HG03066 (cell line): ENCODE data around the gene S1PR1.
"Not testable (repeated sequence)": the region's sequence is repeated elsewhere in the genome, so short reads cannot be mapped to it uniquely, and the experiment has no call there.

Experiments used
- ATAC-seq: cut with Tn5 transposase; IDR thresholded peaks from one replicate; pipeline ENCODE4 v1.9.1; 2021; ENCODE audit warnings: low read depth; ENCODE audit not compliant: unreplicated experiment

Gene S1PR1

DNA sequence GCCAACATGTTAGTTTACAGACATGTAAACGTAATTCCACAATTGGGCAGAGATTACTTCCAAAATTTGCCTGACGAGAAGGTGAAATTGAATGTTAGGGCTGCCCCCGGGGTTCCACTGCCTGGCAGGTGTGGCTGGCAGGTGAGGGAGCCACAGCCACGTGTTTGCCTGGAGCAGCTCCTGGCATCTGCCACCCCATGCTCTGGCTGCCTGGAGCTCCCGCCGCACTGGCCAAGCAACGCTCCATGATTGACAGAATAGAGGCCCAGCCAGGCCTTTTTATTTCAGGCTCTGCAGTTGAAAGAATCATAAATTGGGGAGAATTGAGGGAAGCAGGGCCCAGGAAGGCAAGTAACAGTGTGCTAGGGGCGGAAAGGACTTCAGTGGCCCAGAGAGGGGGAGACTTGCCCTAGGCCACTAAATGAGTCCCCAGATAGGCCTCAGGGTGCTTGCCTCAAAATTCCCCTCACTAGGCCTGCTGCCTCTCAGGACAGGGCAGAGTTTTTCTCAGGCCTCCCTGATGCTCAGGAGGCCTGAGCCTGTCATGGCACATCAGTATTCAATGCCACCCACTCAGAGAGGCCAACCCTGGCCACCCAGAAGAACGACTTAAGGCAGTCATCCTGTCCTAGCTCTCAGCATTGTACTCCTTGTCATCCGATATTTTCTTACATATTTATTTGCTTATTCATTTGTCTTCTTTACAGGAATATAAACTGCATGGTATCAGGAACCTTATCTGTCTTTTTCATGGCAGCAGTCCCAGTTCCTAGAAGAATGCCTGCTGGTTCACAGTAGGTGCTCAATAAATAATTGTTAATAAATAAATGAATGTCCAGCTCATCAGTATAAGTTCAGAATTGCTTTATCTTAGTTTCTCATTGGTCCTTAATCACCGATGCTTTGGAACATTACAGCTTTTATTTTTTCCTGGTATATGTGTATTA is 16.6 kb upstream of the S1PR1 start:
- ATAC-seq: no peak

DNA sequence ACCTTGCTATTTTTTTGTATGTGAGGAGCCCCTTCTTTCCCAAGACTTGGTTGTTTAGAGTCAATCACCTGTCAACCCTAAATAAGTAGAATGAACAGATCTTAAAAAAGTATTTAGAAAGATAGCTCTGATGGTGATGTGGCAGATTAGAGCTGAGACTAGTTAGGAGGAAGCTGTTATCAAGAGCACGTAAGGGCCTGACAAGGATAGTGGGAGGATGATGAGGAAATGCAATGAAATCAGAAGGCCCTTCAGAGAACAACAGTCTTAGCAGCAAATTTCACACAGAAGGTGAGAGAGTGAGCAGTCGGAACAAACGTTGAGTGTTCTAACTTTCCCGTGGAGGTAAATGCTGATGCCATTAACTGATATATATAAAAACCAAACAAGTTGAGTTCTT is 15.9 kb upstream of the S1PR1 start:
- no peak for ATAC-seq

DNA sequence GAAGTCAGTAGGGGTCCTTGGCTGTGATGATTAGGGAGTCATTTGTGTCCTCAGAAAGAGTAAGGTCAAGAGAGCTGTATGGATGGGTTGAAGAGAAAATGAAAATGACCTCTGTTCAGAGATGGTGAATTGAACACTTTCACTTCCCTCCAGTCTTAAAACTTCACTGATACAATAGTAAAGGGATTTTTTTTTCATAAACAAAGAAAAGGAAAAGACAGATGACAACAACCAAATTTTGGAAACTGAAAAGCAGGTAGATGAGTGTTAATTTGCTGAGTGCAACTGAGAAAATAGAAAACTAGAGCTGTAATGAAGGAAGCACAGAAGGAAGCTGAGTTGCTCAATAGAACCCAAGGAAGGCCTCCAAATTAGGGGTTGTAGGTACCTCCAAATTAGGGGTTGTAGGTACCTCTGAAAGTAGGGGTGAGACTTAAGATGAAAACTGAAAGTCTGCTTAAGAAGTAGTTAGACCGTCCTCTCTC is 14.8 kb upstream of the S1PR1 start:
- ATAC-seq: peak; percentile 99

DNA sequence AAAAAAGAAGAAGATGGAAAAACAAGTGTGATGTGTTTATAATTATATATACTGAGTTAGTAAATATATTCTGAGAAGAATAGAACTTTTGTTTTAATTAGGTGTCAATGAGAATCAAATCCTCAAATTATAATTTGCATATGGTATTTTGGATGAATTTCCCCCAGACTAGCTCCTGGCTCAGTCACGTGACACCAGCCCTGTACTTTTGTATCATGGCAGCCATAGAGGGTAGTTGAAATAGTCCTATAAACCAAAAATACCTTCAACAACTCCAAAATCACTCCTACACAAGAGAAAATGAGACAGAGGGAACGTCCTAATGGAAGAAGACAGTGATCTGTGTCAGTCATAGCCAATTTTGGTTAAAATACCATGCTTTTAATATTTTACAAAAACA is 9.0 kb upstream of the S1PR1 start:
- no peak for ATAC-seq

DNA sequence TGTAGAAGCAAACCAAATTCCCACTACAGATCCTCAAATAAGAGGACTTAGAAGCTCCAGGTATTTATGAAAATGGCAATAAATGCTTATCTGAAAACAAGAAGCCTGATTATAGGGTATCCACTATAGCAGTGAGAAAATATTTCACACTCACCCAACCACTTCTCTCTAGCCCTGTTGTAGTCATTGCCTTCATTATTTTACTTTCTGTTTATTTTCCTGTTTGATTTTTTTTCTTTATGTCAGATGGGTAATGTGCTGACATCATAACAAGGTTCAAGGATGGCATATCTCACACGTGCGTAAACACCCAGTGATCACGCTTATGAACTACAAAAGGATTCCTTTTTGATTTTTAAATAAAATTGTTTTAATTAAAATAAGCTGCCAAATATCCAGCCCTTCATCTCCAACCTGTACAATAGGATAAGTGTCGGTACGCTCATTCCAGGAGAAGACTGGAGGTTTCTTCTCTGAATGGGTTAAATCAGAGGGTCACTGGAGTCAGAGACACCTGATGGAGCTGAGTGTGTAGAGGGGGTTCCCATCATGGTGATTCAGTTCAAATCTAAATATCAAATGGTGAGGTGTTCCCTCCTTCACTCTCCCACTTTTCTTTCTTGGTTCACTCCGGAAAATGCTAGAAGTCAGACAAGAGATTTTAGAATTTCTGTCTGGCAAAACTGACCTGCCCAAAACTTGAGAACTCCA is 8.2 kb upstream of the S1PR1 start:
- ATAC-seq: no peak

DNA sequence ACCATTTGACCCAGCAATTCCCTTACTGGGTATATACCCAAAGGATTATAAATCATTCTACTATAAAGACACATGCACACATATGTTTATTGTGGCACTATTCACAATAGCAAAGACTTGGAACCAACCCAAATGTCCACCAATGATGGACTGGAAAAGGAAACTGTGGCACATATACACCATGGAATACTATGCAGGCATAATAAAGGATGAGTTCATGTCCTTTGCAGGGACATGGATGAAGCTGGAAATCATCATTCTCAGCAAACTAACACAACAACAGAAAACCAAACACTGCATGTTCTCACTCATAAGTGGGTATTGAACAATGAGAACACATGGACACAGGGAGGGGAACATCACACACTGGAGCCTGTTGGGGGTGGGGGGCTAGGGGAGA is 4.6 kb upstream of the S1PR1 start:
- not testable (repeated sequence) for ATAC-seq

DNA sequence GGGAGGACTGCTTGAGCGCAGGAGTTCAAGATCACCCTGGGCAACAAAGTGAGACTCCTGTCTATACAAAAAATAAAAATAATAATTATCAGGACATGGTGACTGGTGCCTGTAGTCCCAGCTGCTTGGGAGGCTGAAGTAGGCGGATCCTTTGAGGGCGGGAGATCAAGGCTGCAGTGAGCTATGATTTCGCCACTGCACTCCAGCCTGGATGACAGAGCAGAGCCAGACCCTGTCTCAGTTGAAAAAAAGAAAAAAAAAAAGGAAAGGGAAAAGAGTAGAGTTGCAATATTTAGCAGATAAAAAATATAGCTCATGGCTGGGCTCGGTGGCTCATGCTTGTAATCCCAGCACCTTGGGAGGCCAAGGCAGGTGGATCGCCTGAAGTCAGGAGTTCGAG is 3.3 kb upstream of the S1PR1 start:
- no peak for ATAC-seq

DNA sequence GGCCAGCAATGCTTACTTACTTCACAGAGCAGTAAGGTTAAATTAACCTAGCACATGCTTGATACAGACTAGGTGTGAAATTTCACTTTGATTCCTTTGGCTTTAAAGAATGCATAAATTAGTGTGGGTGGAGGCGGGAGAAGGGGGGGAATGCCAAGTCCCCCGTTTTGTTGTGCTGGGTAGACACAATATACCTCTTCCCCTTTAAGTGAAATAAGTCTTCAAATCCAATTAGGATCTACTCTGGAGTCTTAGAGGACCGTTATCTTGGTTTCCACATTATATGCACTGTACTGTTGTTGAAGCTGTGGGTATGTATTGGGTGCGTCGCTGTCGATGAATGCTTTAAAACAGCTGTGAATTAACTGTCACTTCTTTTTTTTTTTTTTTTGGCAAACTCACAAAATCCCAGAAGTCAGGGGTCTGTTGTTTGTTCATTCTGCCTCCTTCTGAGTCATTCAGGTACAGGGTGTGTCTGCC is 1.6 kb upstream of the S1PR1 start:
- ATAC-seq: peak; percentile 0

DNA sequence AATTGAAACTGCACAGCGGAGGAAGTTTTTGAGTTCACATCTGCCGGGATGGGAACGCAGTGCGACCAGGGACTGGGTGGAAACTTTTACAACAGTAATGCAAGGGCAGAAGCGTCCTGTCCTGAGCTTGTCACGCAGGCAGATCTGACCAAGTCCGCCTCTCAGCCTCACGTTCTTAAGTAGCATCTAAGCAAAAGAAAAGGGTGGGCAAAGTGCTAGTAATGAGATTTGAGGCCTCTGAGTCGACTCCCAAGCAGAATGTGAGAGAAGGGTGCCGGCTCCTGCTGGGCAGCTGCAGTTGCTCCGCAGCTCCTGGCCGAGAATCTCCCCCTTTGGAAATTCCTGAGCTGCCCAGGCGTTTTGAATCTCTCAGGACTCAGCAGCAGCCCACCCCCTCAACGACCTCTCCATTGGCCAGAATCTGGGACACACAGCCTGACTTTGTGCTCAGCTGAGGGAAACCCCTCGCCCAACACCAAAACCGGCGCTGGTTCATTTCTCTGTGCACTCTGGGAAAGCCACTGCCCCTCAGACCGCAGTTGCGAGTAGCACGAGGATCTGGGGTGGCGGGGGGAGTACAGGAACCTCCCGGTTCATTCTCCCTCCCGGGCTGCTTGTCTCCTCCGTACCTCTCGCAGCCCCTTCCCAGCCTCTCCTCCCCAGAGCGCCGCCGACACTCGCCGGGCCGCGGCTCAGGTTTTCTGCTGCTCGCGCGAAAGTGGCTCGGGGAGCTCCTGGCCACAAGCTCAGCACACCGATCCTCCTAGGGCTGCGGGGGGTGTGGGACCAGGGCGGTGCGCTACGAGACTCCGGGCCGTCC is 913 bp upstream of the S1PR1 start:
- ATAC-seq: peak; percentile 54

DNA sequence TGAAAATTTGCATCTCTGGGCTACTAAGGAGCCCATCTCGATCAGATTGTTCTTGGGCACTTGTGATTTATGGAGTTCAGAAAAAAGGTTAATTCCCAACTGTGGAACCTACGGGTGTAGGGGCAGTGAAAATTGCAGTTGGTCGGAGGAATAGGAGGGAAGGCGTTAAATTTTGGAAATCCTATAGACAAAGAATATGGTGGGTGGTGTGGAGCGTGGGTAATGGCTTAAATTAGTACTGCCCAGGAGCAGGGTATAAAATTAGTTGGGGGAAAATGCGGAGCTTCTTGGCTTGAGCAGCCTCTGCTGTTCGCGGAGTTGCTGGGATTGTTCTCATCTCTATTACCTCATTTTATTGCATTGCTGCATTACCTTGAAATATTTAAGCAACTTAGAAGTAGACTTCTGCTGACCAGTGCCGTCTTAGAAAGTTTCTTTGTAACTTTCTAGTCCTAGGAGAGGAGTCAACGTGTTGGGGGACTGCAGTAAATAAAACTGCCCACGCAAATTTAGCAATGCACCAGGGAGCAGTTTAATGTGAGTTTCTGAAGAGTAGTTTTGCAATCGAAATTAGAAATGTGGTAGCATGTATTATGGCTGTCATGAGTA is 514 bp downstream of the S1PR1 start:
- no peak for ATAC-seq

DNA sequence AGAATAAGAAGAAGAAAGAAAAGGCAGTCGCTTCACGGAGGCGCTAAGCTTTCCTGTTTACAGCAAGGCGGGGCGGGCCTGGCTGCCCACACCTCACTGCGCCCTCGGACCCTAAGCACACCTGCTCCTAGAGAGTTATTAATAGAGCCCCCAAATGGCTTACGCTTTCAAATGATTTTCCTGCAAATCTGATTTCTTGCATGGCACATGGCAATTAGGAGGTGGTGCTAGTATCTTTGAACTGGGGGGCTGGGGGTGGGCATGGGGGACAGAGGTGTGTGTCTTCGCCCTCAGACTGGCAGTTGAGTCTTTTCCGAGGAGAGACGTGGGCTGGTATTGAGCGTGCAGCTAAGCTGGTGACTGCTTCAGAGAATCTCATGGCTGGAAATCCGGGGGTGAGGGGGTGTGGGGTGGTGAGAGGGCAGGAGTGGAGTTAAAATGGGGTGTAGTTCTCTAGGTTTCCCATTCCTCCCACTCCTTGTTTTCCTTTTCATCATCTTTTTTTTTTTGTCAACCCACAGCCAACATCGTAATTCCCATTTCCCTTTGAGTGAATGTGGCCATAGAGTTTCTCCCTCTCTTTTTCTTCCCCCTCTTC is 1.3 kb downstream of the S1PR1 start:
- ATAC-seq: no peak

DNA sequence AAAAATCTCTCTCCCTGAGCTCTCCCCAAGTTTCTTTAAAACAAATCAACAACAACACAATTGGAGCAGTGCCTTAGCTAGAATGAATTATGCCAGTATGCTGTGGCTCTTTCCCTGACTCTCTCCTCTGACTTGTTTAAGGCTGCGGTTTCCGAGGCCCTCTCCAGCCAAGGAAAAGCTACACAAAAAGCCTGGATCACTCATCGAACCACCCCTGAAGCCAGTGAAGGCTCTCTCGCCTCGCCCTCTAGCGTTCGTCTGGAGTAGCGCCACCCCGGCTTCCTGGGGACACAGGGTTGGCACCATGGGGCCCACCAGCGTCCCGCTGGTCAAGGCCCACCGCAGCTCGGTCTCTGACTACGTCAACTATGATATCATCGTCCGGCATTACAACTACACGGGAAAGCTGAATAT is 1.9 kb downstream of the S1PR1 start:
- no peak for ATAC-seq

DNA sequence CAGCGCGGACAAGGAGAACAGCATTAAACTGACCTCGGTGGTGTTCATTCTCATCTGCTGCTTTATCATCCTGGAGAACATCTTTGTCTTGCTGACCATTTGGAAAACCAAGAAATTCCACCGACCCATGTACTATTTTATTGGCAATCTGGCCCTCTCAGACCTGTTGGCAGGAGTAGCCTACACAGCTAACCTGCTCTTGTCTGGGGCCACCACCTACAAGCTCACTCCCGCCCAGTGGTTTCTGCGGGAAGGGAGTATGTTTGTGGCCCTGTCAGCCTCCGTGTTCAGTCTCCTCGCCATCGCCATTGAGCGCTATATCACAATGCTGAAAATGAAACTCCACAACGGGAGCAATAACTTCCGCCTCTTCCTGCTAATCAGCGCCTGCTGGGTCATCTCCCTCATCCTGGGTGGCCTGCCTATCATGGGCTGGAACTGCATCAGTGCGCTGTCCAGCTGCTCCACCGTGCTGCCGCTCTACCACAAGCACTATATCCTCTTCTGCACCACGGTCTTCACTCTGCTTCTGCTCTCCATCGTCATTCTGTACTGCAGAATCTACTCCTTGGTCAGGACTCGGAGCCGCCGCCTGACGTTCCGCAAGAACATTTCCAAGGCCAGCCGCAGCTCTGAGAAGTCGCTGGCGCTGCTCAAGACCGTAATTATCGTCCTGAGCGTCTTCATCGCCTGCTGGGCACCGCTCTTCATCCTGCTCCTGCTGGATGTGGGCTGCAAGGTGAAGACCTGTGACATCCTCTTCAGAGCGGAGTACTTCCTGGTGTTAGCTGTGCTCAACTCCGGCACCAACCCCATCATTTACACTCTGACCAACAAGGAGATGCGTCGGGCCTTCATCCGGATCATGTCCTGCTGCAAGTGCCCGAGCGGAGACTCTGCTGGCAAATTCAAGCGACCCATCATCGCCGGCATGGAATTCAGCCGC is 2.5 kb downstream of the S1PR1 start:
- no peak for ATAC-seq

DNA sequence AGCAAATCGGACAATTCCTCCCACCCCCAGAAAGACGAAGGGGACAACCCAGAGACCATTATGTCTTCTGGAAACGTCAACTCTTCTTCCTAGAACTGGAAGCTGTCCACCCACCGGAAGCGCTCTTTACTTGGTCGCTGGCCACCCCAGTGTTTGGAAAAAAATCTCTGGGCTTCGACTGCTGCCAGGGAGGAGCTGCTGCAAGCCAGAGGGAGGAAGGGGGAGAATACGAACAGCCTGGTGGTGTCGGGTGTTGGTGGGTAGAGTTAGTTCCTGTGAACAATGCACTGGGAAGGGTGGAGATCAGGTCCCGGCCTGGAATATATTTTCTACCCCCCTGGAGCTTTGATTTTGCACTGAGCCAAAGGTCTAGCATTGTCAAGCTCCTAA is 3.2 kb downstream of the S1PR1 start:
- no peak for ATAC-seq

DNA sequence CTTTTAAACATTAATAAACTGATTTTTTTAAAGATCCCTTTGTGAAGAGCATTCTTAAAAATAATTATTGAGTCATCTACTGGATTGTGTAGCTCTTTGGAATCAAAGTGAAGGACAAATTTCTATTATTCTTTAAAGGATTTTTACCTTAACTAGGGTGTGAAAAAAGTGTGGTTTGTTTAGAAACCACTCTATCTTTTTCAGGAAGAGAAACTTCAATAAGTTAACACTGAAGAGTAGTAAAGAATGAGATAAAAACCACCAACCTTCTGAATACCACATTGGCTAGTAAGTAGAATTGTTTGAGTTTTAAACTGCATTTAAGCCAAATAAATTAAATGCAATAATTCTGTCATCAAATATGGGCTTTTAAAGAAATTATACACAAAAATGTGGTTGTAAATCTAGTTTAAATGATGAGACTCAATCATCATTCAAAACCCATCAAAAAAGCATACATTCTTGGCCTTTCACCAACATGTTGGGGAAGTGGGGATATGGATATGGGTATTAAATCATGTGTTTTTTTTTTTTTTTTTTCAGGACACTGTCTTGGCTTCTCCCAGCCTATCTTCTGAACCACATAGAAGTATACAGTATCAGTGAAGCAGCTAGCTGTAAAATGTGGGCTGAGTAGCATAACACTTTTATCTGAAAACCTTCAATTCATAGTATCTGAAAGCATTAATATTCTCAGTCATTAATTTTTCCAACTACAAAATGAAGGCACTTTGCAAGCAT is 4.8 kb downstream of the S1PR1 start:
- peak; percentile 38 for ATAC-seq

DNA sequence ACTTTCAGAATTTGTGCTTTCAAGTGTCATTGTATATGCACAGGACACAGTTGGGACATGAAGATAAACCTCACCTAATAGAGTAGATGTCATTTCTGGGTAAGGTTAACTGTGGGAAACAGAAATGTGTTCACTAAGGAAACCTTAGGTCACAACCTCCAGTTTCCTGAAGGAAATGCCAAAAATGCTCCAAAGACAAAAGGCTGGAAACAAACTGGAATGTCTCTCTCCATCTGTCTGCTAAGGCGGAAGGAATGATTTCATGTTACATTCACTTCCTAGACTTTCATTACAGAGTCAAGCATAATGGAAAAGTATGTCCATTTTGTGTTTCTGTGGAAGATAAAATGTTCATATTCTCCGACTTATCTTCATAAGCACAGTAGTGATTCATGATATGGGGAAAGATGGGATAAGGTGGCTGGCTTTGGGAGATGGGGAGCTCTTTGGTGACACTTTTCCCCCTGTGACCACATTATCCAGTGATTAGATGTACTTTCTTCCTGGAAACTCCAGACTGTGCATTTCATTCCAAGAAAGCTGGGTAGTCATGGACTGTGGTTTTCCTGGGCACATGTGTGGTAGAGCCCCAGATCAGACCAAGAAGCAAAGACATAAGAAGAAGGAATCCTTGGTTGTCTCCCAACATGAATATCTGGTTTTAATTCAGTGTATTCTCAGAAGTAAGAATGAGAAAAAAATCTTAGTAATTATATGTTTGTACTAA is 5.7 kb downstream of the S1PR1 start:
- ATAC-seq: no peak

DNA sequence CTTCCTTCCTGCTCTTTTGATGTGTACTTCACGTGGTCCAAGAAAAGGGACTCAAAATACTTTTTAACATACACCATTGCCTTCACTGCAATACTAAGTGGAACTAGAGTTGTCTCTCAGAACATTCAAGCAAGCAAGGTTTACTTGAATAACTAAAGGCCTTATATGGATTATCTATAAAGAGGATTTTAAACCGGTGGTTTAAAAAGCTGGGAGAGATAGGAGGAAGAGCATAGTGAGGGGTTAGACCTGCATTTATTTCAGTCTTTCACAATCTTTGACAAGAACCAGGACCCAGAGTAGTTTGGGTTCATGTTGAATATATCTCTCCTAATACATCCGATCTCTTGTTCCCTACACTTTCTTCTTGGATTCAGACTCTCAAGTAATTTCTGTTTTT is 6.9 kb downstream of the S1PR1 start:
- no peak for ATAC-seq

DNA sequence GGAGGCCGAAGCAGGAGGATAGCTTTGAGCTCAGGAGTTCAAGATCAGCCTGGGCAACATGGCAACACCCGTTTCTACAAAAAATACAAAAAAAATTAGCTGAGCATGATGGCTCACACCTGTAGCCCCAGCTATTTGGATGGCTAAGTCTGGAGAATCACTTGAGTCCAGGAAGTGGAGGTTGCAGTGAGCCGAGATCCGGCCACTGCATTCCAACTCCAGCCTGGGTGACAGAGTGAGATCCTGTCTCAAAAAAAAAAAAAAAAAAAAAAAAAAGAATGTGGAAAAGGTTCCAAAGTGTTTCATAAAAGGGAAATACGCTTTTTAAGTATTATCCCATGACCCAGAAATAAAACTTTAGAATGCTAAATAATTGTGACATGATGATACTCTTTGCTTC is 8.0 kb downstream of the S1PR1 start:
- ATAC-seq: no peak
